A673 (cell line): ENCODE measurements around the gene PRM3.

ENCODE experiments used
- EZH2 ChIP-seq: fragments of 200-600 bp; sonication (generic); IDR thresholded peaks from 2 replicates; pipeline ENCODE4 v1.6.1; 2017; ENCODE audit warnings: borderline replicate concordance, low read depth, mild to moderate bottlenecking, mixed read lengths, antibody characterized with exemption, low read length; ENCODE audit not compliant: poor library complexity, severe bottlenecking
- TF ChIP-seq, protein P1 (sequence below): fragments of 300-800, 200-600 bp; sonication (generic); conservative IDR thresholded peaks from 2 replicates; pipeline ENCODE4 v1.5.1; 2017; ENCODE audit warnings: low read depth, mild to moderate bottlenecking, antibody characterized with exemption, low read length, moderate library complexity, mixed read lengths

DNA sequence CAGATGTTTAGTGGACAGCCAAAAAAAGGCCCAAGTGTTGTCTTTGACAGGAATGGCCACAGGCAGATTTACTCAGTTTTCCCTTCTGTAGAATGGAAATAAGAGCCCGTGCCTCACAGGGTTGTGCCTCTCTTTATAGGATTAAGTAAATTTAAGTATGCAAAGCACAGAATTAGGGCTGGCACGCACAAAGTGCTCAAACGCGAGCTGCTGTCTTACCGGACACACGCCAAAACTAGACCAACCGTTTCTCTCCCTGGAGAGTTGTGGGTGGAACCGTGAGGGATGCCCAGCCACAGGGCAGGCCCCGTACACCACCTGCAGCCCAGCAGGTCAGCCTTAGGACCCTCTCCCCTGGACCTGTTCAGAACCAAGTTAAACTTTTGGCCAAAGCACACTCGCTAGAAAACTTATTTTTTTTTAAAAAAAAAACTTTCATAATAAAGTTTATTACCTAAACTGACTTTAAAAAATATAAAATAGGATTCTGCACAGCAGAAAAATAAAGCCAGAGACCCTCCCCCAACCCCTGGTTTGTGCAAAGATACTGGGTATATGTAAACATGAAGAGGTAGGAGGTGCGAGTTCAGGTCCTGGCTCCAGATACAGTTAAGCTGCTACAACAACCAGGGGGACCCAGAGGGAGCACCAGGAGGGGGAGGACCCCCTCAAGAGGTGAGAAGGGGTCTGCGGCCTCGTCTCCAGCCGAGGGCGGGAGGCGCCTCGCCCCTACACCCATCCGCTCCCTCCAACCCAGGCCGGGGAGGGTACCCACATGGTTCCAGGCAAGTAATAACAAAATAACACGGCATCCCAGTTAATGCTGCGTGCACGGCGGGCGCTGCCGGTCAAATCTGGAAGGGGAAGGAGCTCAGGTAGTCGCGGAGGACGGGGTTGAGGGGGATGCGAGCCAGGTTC is 19.2 kb downstream of the PRM3 start:
- TF ChIP-seq, protein P1, sequence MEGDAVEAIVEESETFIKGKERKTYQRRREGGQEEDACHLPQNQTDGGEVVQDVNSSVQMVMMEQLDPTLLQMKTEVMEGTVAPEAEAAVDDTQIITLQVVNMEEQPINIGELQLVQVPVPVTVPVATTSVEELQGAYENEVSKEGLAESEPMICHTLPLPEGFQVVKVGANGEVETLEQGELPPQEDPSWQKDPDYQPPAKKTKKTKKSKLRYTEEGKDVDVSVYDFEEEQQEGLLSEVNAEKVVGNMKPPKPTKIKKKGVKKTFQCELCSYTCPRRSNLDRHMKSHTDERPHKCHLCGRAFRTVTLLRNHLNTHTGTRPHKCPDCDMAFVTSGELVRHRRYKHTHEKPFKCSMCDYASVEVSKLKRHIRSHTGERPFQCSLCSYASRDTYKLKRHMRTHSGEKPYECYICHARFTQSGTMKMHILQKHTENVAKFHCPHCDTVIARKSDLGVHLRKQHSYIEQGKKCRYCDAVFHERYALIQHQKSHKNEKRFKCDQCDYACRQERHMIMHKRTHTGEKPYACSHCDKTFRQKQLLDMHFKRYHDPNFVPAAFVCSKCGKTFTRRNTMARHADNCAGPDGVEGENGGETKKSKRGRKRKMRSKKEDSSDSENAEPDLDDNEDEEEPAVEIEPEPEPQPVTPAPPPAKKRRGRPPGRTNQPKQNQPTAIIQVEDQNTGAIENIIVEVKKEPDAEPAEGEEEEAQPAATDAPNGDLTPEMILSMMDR, result no peak
- no peak for TF ChIP-seq EZH2
